ENCODE data around the gene TM2D1. TPM values are rescaled to one million over a fixed set of nuclear protein-coding genes. Genes with fewer than 3 reads are reported as not detected.
A peak's percentile ranks its signal among the peaks of the same experiment; 100 is the strongest.

Gene TM2D1
- 19.3 and 23.9 TPM in 2 replicates for total RNA-seq
- long read RNA-seq, transcript TM2D1-201 (7 exons, 1,250 nt), result major isoform, 11 of 34 reads
- long read RNA-seq, partial matches to known transcripts, result 10 of 34 reads
- long read RNA-seq, other reads (novel, unspliced or antisense), result 12 of 34 reads

GRCh38 chr1:61724813-61725694 lies at the start of gene TM2D1:
TSS of gene TM2D1 (minus strand) at chr1:61725141. CDS start at chr1:61725120, 21 bp downstream.
- Mint-ChIP-seq H3K4me3 (peak within 1 kb of the TSS; percentile 93), H3K4me1 (peaks cover 16% of the 10 kb centered on the region), H3K27me3 (ENCODE audit: low read depth) (no peaks in the 10 kb centered on the region), H3K9me3 (no peaks in the 10 kb centered on the region), H3K36me3 (ENCODE audit: low read depth) (no peaks in the 10 kb centered on the region), H3K27ac (ENCODE audit: unreplicated experiment) (peak within 1 kb of the TSS; percentile 93)
- TF ChIP-seq CTCF (conservative IDR thresholded peaks at IDR 0.05), result no peak
- DNase-seq (ENCODE audit: low read depth, low spot score), result peak; percentile 79

- Mint-ChIP-seq H3K27ac (ENCODE audit: unreplicated experiment) (no peak overlapping the region), H3K27me3 (ENCODE audit: low read depth) (no peaks in the 10 kb centered on the region), H3K4me3 (no peak overlapping the region), H3K9me3 (no peaks in the 10 kb centered on the region), H3K36me3 (ENCODE audit: low read depth) (no peaks in the 10 kb centered on the region), H3K4me1 (no peaks in the 10 kb centered on the region)
- TF ChIP-seq CTCF (conservative IDR thresholded peaks at IDR 0.05), result no peak
- no peak for DNase-seq (ENCODE audit: low read depth, low spot score)
Observed at GRCh38 chr1:61770131-61770530, 45.2 kb upstream of the TM2D1 start.

GRCh38 chr1:61757950-61758349 lies 33.0 kb upstream of the TM2D1 start:
- Mint-ChIP-seq H3K27me3 (ENCODE audit: low read depth) (no peaks in the 10 kb centered on the region), H3K4me1 (no peaks in the 10 kb centered on the region), H3K9me3 (no peaks in the 10 kb centered on the region), H3K4me3 (no peak overlapping the region), H3K36me3 (ENCODE audit: low read depth) (no peaks in the 10 kb centered on the region), H3K27ac (ENCODE audit: unreplicated experiment) (no peak overlapping the region)
- no peak for TF ChIP-seq CTCF (conservative IDR thresholded peaks at IDR 0.05)
- no peak for DNase-seq (ENCODE audit: low read depth, low spot score)

GRCh38 chr1:61756773-61757172 lies 31.8 kb upstream of the TM2D1 start:
- Mint-ChIP-seq H3K36me3 (ENCODE audit: low read depth) (no peaks in the 10 kb centered on the region), H3K27ac (ENCODE audit: unreplicated experiment) (no peak overlapping the region), H3K4me1 (no peaks in the 10 kb centered on the region), H3K27me3 (ENCODE audit: low read depth) (no peaks in the 10 kb centered on the region), H3K4me3 (no peak overlapping the region), H3K9me3 (no peaks in the 10 kb centered on the region)
- no peak for DNase-seq (ENCODE audit: low read depth, low spot score)
- no peak for TF ChIP-seq CTCF (conservative IDR thresholded peaks at IDR 0.05)

- Mint-ChIP-seq H3K4me1 (no peaks in the 10 kb centered on the region), H3K9me3 (no peaks in the 10 kb centered on the region), H3K27ac (ENCODE audit: unreplicated experiment) (no peak overlapping the region), H3K27me3 (ENCODE audit: low read depth) (no peaks in the 10 kb centered on the region), H3K36me3 (ENCODE audit: low read depth) (no peaks in the 10 kb centered on the region), H3K4me3 (no peak overlapping the region)
- DNase-seq (ENCODE audit: low read depth, low spot score), result no peak
- no peak for TF ChIP-seq CTCF (conservative IDR thresholded peaks at IDR 0.05)
Observed at GRCh38 chr1:61754545-61754944, 29.6 kb upstream of the TM2D1 start.

All from neural crest cell (in vitro differentiated cells).